Inflammatory macrophage treated with lipopolysaccharide for 4 hours (primary cell): Measurements from ENCODE around the gene PTPRG.

Experiments used
- DNase-seq: peaks from one replicate; pipeline ENCODE4 v3.0.0-alpha.2; 2020

The PTPRG gene

DNA sequence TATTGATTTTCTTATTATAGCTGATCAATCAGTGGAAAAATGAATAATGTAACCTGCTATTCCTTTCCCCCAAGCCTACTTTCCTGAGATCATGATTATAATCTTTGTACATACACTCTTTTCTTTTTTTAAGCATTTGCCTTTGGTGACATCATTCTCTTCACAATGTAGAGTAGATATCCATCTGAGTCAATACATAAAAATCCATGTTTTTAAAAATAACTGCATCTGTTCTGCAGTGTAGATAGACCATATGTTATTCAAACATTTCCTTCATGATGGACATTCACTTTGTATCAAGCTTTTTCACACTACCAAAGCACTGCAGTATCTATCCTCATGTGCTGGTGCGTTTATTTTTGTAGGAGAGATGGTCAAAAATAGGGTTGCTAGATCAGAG is 211.1 kb downstream of the PTPRG start:
- DNase-seq: no peak

DNA sequence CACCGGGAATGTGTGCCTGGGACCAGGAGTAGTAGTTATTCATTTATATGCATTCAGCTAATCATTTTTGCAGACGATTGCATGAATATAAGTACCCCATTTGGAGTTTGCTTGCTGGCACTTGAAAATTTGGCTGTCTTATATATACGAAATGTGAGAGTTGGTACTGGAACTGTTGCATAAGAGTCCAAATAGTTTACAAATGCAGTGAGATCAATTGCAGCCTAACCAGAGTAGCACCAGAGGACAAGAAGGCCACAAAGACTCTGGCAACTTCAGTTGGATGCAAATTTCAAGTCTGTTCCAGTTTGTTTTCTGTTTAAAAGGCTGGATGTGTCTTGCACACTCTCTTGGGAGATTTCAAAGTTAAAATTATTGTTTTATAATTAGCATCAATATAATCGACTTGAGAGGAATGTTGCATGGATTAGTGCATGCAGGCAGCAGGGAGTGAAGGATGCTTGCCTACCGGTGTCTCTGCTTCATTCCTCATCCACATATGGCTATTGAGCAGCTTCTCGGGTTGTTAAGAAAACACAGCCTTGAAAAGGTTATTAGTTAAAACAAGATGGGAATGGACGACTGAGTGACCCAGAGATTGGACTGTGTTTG is 213.0 kb downstream of the PTPRG start:
- DNase-seq: no peak

DNA sequence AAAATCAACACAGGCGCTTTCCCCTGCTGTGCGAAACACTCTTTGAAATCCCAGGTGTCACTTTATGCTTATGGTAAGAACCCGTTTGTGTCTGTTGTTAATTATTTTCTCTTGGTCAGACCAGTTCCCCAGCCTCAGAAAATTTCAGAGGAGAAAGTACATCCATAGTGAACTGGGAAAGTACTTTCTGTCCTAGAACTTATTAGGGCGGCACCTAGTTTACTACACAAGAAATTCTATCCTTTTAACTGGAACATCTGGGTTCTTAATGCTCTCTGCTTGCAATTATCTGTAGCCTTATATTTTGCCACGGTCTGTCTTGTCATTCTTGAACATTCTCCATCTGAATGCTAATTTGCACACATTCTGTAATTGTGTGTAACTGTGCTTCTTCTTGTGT is 215.0 kb downstream of the PTPRG start:
- DNase-seq: no peak

DNA sequence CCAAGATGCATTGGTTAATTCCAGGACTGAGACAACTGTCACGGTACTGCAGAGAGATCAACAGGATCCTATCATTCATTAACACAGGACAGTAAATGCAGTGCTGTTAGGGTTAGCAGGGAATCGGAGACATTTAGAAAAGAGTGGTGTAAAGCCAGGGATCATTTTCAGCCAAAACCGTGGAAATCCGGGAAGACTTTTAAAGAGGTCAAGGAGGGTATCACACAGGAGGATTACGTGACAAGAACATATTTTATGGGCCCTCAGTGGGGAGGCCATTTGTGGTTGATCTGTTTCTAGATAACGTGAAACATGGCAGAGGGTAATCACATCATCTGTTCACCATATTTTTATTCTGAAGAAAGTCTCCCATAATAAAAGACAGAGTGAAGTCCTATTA is 216.1 kb downstream of the PTPRG start:
- DNase-seq: no peak

DNA sequence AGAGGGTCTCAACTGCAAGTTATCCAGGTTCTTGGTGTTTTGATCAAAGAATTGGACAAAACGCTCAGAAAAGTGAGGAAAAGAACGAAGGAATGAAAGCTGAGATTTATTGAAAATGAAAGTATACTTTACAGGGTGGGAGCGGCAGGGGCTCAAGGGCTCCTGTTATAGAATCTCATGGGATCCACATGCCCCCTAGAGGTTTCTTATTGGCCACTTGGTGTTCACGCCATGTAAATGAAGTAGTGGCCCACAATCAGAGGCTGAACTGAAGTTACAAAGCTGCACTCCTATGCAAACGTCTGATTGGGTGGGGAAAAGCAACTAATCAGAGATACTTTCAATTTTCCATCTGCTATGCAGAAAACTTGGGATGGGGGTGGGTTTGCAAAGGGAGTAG is 216.7 kb downstream of the PTPRG start:
- DNase-seq: no peak

DNA sequence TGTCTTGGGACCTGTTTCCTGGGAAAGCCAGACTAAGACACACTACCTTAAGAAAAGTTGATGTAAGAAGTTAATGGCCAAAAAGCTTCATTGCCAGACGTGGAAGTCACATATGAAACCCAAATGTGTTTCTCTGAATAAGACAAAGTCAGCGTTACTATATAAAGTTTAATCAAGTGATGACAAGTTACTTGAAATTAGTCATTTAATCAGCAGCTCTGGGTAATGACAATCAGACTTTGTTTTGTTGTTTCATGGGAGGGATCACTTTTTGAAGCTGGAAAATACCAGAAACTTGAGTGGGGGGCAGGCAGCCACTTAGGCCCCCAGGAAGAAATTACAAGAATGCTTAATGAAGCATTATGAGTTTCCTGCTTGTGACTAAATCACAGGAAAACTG is 218.6 kb downstream of the PTPRG start:
- no peak for DNase-seq

DNA sequence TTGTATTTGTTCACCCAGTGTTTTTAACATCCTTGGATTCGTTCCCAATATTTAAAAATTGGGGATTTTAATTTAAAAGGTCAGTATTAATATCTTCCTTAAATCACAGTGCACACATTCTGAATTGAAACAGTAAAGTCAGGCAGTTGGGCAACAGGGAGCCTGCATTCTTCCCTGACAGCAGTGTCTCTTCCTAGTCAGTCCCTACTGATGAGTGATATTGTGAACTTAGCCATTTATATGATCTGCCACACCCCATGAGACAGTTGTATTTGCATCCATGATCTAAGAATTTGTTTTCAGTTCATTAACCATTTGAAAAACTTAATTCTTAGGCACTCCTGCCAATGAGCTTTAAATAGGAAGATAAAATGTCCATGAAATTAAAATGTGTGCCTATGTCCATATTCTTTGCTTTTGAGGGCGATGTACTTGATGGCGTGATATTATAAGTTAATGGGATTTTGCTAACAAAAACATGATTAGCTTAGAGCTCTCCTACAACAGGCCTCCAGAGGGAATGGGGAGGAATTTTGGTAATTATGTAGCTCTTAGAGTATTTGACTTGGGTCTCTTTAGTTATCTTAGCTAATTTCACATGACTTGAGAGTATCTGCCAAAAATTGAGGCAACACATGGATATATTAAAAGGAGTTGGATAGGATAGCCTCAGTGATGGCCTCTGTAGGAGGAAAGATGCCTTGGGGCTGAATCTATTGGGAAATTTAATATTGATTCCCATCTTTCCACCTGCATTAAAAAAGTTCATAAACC is 219.3 kb downstream of the PTPRG start:
- no peak for DNase-seq

DNA sequence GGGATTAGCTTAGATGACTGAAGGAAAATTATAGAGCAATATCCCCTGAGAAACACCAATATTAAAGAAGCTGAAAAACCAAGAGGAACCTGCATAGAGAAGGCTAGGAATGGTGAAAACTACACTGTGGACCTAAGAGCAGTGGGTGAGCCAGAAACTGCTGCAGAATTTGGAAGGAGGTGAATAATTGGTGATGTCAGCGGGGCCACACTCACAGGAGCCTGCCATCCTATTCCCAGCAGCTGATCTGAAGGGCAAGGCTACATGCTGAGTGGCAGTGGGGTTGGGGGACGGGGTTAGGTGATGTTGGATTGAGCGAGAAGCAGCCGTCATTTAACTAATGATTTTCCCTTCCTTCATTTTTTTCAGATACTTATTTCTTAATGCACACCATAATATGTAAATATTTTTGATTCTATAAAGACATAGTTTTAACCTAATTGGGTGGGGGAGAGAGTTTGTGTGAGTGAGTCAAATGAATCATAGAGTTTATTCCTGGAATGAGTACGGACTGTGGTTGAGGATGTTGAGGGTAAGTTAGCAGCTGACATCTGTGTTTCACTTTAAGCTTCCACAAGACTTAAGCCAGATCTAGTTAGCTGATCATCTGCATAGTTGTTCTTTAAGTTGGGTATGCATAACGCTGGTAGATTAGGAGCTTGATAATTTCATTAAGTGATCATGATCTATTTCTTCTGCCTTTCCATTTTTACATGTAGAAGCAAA is 222.8 kb downstream of the PTPRG start:
- no peak for DNase-seq

DNA sequence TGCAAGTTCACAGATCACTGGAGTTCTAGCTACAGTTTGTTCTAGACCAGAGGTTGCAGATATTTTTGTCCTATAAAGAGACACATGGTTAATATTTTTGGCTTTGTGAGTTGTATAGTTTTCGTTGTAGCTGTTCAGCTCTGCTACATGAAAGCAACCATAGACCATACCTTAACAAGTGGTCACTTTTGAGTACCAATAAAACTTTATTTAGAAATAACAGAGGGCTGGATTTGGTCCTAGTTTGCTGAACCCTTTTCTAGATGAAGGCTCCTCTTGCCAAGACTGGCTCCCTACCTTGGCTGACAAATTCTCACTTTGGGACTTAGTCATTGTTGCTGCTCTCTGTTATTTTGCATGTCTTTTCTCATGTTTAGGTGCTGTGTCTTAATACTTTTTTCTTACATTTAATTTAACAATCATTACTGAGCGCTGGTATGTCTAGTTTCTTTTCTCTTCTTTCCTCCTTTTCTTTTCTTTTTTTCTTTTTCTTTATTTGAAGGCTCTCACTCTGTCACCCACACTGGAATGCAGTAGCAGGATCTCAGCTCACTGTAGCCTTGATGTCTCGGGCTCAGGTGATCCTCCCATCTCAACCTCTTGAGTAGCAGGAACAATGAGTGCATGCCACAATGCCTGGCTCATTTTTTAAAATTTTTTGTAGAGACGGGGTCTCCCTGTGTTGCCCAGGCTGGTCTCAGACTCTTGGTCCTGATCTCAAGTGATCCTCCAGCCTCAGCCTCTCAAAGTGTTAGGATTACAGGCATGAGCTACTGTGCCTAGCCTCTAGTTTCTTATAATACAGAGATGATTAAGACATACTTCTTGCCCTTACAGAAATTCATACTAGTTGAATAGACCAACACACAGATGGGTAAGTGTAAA is 227.5 kb downstream of the PTPRG start:
- DNase-seq: no peak

DNA sequence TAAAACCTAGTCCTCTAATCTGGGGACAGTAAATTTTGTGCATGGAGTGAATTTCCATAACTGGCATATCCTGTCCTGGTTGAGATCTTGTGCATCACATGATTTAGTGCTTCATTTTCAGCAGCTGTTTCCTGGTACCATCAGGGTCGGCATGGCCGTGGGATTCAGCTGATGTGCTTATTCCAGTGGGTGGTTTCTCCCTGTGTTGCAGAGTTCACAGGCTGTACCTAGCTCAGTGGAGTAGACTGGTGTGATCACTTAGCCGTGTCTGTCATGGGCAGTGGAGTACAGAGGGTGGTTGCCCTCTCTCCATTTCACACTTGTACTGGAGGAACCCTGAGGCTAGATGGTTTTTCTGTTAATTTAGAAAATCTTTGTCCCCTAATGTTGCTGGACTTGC is 228.5 kb downstream of the PTPRG start:
- DNase-seq: no peak

DNA sequence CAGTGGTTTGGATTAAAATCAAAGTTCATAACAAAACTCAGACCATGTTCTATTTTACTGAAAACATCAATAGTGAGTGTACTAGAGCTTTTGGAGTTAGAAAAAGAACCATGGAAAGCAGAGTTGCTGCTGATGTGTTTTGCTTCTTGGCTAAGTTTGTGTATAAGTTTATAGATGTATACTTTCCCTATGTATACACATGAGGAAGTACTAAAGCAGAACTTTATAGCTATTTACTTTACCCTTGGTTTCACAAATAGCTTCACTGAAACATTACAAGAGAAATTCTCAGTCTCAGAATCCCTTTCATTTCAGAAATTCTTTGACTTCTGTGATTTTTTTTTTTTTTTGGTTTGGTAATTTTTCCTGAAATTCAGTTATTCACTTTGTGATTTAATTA is 229.0 kb downstream of the PTPRG start:
- DNase-seq: no peak

DNA sequence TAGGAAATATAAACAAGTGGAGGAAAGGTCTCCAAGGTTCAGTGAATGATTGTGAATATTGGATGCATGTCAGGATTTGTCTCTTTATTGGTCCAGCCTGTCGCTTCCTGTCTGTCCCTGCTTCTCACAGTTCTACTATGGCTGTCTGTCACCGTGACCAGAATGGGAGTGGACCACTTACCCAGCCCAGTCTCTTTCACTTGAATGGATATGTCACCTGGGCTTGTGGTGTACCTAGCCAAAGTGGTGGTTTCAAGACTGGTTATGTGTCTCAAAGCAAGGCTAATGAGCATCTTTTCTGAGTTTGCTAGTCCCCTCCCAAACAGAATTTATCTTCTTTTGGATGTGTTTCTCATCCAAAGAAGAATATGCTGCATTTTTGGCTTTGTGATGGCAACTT is 231.7 kb downstream of the PTPRG start:
- no peak for DNase-seq

DNA sequence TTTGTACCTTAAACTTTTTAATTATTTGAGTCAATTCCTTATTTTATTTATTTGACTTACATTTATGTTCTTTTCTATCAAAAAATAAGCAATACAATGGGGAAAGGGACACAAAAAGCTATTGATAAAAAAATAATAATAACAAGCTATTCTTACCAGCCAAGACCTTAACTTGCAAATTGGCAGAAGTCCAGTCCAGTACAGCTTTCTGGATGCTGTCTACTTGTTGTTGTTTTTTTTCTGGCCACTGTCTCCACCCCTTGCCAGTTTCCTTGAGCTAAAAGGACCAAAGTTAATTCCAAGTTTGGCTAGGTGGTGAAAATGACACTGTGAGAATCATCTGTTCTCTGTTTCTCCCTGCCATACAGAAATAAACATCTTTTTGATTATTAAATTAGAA is 232.2 kb downstream of the PTPRG start:
- DNase-seq: no peak

DNA sequence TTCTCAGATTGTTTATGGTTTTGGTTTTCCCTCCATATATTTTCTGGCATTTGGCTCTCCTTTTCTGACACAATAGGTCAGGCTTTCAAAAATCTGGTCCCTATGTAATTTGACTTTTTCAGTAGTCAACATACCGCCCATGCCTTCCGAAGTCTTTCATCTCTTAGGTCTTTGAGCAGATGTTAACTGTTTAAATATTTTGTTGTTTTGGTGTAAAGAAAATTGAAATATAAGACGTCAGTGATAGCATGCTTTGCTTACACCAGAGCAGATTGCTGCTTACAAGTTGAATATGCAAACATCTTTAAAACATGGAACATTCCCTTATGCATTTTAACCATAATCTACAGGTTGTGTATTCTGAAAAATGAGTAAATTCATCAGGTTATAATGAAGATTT is 233.0 kb downstream of the PTPRG start:
- no peak for DNase-seq

DNA sequence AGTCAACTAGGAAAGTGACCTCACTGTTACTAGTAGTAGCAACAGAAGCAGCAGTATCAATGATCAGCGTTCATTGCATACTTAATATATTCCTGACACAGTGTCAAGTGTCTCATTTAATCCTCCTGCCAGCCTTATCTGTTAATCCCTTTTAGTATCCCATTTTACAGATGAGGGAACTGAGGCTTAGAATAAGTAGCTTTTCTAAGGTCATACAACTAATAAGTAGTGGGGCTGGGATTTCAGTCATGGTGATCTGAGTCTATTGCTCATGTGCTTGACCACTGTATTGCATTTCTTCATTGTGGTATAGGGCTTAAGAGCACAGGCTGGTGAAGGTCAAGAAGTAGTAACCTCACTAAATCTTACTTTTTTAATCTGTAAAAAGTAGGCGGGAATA is 233.6 kb downstream of the PTPRG start:
- no peak for DNase-seq

DNA sequence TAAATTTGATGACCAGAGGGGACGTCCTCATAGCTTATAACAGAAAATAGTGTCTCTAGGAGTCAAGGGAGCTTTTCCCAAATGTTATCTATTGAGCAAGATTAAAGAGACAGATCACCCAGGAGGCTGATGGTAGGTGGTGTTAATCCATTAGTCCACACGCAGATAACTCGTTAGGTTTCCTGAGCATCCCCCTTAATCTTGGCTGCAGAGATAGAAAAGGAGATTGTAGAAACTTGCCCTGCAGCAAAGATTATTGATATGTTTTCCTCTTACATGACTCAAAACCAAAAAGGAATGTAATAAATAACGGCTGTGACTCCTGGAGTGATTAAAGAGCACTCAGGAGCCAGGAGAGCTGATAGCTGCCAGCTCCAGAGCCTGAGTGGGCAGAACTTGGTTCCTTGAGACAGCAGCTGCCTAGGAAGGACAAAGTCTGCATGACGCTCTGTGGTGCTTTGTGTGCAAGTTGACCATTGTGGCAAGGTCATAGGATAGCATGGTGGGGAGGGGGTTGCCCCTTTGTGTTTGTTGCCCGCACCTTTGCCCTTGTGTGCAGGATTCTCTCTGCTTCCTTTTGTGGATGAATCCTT is 234.8 kb downstream of the PTPRG start:
- DNase-seq: no peak

DNA sequence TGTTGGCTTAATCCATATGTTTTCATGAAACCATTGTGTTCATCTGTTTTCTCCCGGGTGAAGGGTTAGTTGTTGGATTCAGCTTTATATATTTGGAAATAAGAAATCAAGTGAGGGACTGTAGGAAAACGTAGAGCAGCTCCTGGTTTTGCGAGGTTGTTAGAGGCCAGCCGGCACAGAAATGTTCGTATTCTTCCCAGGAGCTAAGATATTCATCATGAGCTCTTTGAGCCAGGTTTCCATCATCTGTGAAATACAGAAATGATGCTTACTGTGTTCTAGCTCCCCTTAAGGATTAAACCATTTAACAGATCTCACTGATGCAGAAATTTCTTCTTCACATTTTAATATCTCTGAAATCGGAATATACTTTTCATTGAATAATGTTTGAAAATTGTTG is 235.5 kb downstream of the PTPRG start:
- no peak for DNase-seq

DNA sequence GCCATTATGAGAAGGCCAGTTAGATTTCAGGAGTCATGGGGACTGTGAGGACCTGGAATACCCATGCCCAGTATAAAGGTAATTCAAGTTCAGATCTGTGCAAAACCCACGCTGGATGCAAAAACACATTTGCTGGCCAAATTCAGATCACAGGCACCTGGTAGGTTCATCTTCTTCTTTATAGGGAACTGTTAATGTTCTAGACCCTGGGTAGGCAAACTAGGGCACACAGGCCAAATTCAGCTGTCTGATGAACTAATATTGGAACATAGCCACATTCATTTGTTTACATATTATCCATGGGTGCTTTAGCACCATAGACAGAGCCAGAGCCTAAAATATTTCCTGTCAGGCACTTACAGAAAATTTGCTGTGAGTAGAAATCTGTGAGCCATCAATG is 241.4 kb downstream of the PTPRG start:
- no peak for DNase-seq

DNA sequence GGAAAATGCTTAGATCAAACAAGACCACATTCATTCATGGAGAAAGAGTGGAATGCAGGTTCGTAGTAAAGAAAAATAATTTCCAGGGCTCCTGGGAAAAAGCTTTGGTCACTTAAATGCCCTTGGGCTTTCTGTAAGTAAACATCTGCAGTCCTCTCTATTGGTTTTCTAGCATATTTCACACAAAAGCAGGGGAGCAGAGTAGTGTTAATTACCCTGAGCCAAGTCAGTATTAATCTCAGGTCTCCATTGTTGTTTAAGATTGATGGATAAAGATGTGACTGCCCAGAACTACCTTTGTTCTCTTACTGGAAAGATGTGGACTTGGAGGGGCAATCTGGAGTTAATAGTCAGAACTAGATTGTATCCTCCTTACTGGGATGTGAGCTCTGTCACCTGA is 242.6 kb downstream of the PTPRG start:
- DNase-seq: no peak

DNA sequence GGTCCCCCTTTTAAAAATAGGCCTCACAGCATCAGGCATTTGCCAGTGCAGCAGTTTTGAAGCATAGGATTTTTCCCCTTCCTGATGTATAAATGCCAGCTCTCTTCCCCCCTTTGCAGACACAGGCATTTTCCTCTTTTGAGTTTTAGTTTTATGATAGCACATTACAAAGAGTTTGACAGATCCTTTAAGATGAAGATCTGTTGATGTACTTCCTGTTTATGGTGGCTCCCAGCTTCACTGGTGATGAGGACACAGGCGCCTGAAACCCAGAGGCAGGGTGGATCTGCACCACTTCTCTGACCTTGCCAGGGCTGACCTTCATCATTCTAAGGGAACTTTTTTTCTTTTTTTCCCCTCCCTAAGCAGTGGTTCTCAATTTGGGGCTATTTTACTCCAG is 243.4 kb downstream of the PTPRG start:
- DNase-seq: no peak

DNA sequence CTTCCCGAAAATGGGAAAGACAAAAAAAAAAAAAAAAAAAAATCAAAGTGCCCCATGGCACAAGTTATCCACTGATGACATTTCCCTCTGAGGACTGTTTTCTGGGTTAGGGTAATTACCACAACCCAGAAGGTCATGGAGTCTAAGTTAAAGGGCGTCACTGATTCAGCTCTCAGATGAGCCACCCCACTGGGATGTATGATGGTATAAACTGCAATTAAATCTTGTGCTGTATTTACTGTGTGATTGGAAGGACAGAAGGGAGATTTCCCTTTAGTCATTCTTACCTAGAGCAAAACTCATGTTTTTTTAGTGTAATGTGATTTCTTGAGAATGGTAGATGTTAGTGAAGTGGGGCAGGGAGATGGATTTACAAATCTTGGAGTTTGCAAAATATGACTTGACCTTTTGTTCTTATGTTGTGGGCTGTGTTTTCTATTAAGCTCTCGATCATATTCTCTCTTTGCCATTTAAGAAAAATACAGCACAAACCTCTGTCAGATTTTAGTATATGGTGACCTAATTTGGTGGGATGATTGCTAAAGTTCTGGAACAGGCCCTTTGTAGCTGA is 244.2 kb downstream of the PTPRG start:
- DNase-seq: no peak

DNA sequence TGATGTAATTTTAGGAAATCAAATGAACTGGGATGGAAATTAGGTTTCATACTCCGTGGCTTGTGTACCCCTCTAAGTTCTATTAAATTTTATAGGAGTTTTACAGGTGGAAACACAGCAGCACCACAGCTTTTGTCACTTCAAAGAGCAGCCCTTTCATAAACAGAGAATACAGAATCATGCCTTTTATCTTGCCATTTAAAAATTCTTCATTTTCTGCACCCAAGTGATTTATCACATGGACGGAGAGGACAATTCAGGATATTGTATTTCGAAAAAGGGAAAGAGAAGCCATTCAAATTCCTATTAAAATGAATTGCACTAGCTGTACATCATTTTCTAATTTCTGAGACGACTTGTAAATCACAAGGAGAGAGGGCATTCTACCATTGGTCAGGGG is 245.4 kb downstream of the PTPRG start:
- no peak for DNase-seq

DNA sequence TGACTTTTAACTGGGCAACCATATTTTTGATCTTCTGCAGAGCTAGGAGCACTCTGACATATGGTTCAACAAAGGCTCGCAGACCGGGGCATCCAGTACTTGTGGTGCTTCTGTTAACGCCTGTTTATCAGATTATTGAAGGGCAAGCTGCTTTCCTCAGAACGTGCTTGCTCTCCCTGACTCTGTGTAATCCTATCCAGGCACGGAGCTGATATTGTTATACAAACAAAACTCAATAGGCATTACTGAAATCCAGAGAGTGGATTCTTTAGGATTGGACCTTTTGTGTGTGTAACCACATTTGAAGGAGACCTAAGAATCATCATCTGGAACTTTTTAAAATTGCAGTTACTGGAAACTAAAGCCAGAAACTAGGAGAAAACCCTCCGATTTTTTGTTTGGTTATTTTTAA is 246.5 kb downstream of the PTPRG start:
- no peak for DNase-seq
